ENCODE results near the gene GAPDH.

GRCh38 chr12:6537580-6538419 lies 3.5 kb downstream of the GAPDH start:
- TF ChIP-seq POLR2A (IDR thresholded peaks at IDR 0.05): peak in 1 of 3 donors; percentile 17
- TF ChIP-seq, protein P1, sequence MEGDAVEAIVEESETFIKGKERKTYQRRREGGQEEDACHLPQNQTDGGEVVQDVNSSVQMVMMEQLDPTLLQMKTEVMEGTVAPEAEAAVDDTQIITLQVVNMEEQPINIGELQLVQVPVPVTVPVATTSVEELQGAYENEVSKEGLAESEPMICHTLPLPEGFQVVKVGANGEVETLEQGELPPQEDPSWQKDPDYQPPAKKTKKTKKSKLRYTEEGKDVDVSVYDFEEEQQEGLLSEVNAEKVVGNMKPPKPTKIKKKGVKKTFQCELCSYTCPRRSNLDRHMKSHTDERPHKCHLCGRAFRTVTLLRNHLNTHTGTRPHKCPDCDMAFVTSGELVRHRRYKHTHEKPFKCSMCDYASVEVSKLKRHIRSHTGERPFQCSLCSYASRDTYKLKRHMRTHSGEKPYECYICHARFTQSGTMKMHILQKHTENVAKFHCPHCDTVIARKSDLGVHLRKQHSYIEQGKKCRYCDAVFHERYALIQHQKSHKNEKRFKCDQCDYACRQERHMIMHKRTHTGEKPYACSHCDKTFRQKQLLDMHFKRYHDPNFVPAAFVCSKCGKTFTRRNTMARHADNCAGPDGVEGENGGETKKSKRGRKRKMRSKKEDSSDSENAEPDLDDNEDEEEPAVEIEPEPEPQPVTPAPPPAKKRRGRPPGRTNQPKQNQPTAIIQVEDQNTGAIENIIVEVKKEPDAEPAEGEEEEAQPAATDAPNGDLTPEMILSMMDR (IDR thresholded peaks at IDR 0.05): peak; percentile 77 to 89 (median 86)

All from body of pancreas (tissue), 4 donors.